Activated naive CD4-positive, alpha-beta T cell treated with anti-CD3 and anti-CD28 coated beads, Interleukin-2, amount 10 ng/mL, durations not matched to agents 5 hours and 36 hours (primary cell): ENCODE data around the gene SULT1C4. TPM values are rescaled to one million over a fixed set of nuclear protein-coding genes. Genes with fewer than 3 reads are reported as not detected.

ENCODE experiments used
- total RNA-seq, 2 experiments: library from RNA; stranded (reverse); gene quantifications; one replicate each; pipeline ENCODE4 v1.2.3, GENCODE V29; 2021

SULT1C4 gene
- total RNA-seq: not detected

GRCh38 chr2:108377815-108378630, at the start of gene SULT1C4:
TSS of gene SULT1C4 (plus strand) at chr2:108377954. CDS start at chr2:108378338, 384 bp downstream.

Other genes with a start within 250 kb of the SULT1C4 start
- gene SULT1C3, start 138.0 kb upstream of the SULT1C4 start, total RNA-seq: not detected
- gene SULT1C2, start 89.1 kb upstream of the SULT1C4 start, total RNA-seq: not detected
- gene GCC2, start 71.3 kb downstream of the SULT1C4 start, total RNA-seq: 10 to 100 TPM; 68.3 to 68.9 TPM
- 10 to 100 TPM; 44.9 to 55.1 TPM for gene LIMS1, start 156.5 kb downstream of the SULT1C4 start, total RNA-seq